GM21528 (cell line): ENCODE measurements around the gene FOXJ1.

Source experiments
- ATAC-seq: cut with Tn5 transposase; IDR thresholded peaks from one replicate; pipeline ENCODE4 v1.9.1; 2021; ENCODE audit warnings: mild to moderate bottlenecking, moderate library complexity; ENCODE audit not compliant: unreplicated experiment, low FRiP score

The FOXJ1 gene

GRCh38 chr17:76145231-76146052, 4.4 kb upstream of the FOXJ1 start:
- ATAC-seq: no peak

- ATAC-seq: no peak
Observed at GRCh38 chr17:76142585-76143041, 1.6 kb upstream of the FOXJ1 start.

- no peak for ATAC-seq
Observed at GRCh38 chr17:76142039-76142584, 1.1 kb upstream of the FOXJ1 start.

GRCh38 chr17:76140661-76141211, 309 bp downstream of the FOXJ1 start:
- no peak for ATAC-seq

- no peak for ATAC-seq
Observed at GRCh38 chr17:76139801-76140660, 1.0 kb downstream of the FOXJ1 start.

GRCh38 chr17:76138896-76139752, 1.9 kb downstream of the FOXJ1 start:
- ATAC-seq: no peak

- ATAC-seq: no peak
Observed at GRCh38 chr17:76138234-76138895, 2.7 kb downstream of the FOXJ1 start.

GRCh38 chr17:76137351-76138233, 3.5 kb downstream of the FOXJ1 start:
- ATAC-seq: no peak

- ATAC-seq: no peak
Observed at GRCh38 chr17:76137001-76137350, 4.1 kb downstream of the FOXJ1 start.

GRCh38 chr17:76136276-76137000, 4.6 kb downstream of the FOXJ1 start:
- no peak for ATAC-seq

- no peak for ATAC-seq
Observed at GRCh38 chr17:76135810-76136188, 5.2 kb downstream of the FOXJ1 start.

GRCh38 chr17:76134911-76135809, 5.9 kb downstream of the FOXJ1 start:
- ATAC-seq: no peak

GRCh38 chr17:76132574-76133338, 8.3 kb downstream of the FOXJ1 start:
- no peak for ATAC-seq

- no peak for ATAC-seq
Observed at GRCh38 chr17:76131692-76132573, 9.1 kb downstream of the FOXJ1 start.

GRCh38 chr17:76131051-76131691, 9.9 kb downstream of the FOXJ1 start:
- no peak for ATAC-seq
